ENCODE measurements around the gene TPK1. TPM values are rescaled to one million over a fixed set of nuclear protein-coding genes. Genes with fewer than 3 reads are reported as not detected.

Gene TPK1
- total RNA-seq, 1 donor from 2014 or later, result 4.0 TPM

DNA sequence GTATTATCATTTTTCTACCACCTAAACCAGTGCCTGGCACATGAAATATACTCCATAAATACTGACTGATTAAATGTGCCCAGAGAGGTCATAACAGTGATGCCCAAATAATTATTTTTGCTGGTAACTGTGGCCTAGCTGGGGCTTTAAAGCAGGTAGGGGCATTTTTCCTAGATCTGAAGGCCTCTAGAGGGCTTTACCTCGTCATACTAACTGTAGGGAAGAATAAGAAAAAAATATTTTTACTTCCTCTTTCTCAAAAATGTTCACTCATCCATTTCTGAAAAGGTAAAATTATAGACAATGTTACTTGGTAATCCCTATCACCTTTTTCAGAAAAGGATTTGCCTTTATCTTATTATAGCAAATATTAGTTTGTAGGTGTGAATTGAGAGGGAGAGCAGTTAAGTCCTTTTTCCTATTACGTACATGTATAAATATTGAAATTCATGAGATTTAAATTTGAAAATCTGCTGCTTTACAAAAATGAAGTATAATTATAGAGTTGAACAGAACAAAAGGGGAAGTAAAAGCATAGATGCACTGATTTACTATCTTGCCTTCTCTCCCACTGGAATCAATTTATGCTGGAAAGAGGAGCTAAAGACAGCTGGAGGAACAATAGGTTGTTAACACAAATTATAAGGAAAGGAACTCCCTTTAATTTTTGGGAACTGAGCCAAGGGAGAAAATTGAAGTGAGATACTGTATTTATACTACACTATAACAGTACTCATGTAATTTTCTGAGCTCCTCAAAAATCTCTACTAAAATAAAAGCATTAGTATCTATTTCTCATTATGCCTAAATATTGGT is 360.8 kb downstream of the TPK1 start:
- H3K27me3 Mint-ChIP-seq (ENCODE audit: low read depth), result no peaks in the 10 kb centered on the region
- no peak overlapping the region for H3K4me3 Mint-ChIP-seq
- H3K36me3 Mint-ChIP-seq (ENCODE audit: low read depth), result no peaks in the 10 kb centered on the region
- no peak for DNase-seq (ENCODE audit: low read depth, low spot score)
- no peak overlapping the region for H3K27ac Mint-ChIP-seq (ENCODE audit: unreplicated experiment)
- TF ChIP-seq, protein P1, sequence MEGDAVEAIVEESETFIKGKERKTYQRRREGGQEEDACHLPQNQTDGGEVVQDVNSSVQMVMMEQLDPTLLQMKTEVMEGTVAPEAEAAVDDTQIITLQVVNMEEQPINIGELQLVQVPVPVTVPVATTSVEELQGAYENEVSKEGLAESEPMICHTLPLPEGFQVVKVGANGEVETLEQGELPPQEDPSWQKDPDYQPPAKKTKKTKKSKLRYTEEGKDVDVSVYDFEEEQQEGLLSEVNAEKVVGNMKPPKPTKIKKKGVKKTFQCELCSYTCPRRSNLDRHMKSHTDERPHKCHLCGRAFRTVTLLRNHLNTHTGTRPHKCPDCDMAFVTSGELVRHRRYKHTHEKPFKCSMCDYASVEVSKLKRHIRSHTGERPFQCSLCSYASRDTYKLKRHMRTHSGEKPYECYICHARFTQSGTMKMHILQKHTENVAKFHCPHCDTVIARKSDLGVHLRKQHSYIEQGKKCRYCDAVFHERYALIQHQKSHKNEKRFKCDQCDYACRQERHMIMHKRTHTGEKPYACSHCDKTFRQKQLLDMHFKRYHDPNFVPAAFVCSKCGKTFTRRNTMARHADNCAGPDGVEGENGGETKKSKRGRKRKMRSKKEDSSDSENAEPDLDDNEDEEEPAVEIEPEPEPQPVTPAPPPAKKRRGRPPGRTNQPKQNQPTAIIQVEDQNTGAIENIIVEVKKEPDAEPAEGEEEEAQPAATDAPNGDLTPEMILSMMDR (conservative IDR thresholded peaks at IDR 0.05), result no peak
- no peaks in the 10 kb centered on the region for H3K9me3 Mint-ChIP-seq
- no peaks in the 10 kb centered on the region for H3K4me1 Mint-ChIP-seq

DNA sequence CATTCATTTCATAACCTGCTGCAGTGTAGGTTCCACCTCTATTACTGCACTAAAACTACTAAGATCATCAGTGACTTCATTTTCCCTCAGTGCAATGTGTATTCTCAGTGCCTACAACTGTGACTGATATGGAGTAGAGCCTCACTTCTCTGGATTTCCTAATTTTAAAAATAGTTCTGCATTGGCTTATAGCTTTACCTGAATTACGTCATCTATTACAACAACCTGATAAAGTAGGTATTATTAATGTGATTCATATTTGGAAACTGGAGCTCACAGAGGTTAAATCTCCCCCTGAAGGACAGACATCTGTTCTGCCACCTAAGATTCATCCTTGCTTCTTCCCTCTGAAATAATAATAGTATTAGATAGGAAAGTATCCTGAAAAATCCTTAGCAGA is 361.5 kb downstream of the TPK1 start:
- no peak overlapping the region for H3K27ac Mint-ChIP-seq (ENCODE audit: unreplicated experiment)
- TF ChIP-seq, protein P1 (conservative IDR thresholded peaks at IDR 0.05), result no peak
- no peaks in the 10 kb centered on the region for H3K27me3 Mint-ChIP-seq (ENCODE audit: low read depth)
- no peak for DNase-seq (ENCODE audit: low read depth, low spot score)
- no peak overlapping the region for H3K4me3 Mint-ChIP-seq
- H3K36me3 Mint-ChIP-seq (ENCODE audit: low read depth), result no peaks in the 10 kb centered on the region
- H3K9me3 Mint-ChIP-seq, result no peaks in the 10 kb centered on the region
- no peaks in the 10 kb centered on the region for H3K4me1 Mint-ChIP-seq

DNA sequence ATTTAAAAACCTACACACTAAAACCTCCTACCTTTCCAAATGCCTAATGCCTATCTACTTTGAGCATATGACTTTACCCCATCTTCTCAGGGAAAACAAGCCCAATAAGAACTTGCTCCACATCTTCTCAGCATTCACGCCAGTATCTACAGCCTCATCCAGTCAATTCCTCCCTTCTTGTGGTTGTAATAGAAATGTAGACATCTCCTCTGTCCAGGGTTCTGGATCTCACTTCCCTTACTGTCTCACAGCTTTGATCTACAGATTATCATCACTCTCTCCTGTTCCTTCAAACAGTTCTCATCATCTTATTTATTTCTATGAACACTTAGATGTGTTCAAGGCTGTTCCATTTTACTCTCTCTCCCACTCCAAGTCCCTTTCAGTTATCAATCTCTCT is 361.9 kb downstream of the TPK1 start:
- no peaks in the 10 kb centered on the region for H3K36me3 Mint-ChIP-seq (ENCODE audit: low read depth)
- TF ChIP-seq, protein P1 (conservative IDR thresholded peaks at IDR 0.05), result no peak
- DNase-seq (ENCODE audit: low read depth, low spot score), result no peak
- no peaks in the 10 kb centered on the region for H3K4me1 Mint-ChIP-seq
- no peak overlapping the region for H3K27ac Mint-ChIP-seq (ENCODE audit: unreplicated experiment)
- H3K27me3 Mint-ChIP-seq (ENCODE audit: low read depth), result no peaks in the 10 kb centered on the region
- H3K9me3 Mint-ChIP-seq, result no peaks in the 10 kb centered on the region
- no peak overlapping the region for H3K4me3 Mint-ChIP-seq

DNA sequence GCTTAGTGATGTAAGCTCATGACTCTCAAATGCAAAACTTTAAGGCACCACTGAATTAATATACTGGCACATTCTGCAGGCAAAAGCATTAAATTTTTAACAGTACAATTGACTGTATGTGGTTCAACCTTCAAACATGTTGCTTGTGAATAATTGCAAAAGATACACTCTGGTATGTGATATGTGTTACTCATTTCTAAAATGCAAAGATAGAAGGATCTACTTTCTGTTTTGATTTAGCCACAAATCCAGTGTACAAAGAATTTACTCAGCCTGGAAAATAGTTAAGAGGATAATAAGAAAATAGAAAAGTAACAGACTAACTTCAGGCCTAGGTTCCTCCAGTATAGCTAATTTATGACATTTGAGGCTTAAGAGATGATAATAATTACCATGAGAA is 365.8 kb downstream of the TPK1 start:
- DNase-seq (ENCODE audit: low read depth, low spot score), result no peak
- no peaks in the 10 kb centered on the region for H3K27me3 Mint-ChIP-seq (ENCODE audit: low read depth)
- no peak overlapping the region for H3K4me3 Mint-ChIP-seq
- H3K27ac Mint-ChIP-seq (ENCODE audit: unreplicated experiment), result no peak overlapping the region
- H3K9me3 Mint-ChIP-seq, result no peaks in the 10 kb centered on the region
- no peaks in the 10 kb centered on the region for H3K36me3 Mint-ChIP-seq (ENCODE audit: low read depth)
- TF ChIP-seq, protein P1 (conservative IDR thresholded peaks at IDR 0.05), result no peak
- no peaks in the 10 kb centered on the region for H3K4me1 Mint-ChIP-seq

DNA sequence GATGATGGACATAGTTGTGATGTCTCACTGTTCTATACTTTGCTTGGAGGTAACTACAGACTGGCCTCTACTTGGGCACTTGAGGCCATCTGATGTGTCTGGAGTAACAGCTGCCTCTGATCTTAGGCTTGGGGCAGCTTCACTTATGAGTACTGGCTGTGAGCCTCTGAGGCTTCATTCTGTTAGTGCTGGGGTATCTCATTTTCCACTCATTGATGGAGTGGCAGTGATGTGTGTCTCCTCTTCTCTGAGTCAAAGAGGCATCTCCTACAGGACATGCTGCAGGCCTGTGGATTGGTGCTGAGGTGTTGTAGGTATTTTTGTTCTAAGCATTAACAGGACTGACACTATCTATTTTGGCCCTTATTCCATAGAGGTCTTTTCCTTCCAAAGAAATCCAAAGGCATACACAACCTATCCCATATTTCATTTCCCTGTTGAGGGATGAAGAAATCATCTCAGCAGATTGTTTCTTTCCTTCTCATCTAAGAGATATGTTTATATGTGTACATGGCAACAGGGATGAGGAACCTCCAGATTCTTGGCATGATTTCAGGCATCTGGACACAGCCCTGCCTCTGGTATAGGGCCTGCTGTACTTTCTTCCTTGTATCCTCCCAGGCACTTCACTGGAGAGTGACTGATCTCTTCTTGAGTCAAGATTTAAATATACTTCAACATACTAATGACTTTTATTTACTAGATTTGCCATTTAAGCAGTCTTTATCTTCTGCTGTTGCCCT is 366.7 kb downstream of the TPK1 start:
- H3K9me3 Mint-ChIP-seq, result no peaks in the 10 kb centered on the region
- no peak overlapping the region for H3K4me3 Mint-ChIP-seq
- TF ChIP-seq, protein P1 (conservative IDR thresholded peaks at IDR 0.05), result no peak
- no peaks in the 10 kb centered on the region for H3K27me3 Mint-ChIP-seq (ENCODE audit: low read depth)
- no peaks in the 10 kb centered on the region for H3K36me3 Mint-ChIP-seq (ENCODE audit: low read depth)
- DNase-seq (ENCODE audit: low read depth, low spot score), result no peak
- H3K27ac Mint-ChIP-seq (ENCODE audit: unreplicated experiment), result no peak overlapping the region
- H3K4me1 Mint-ChIP-seq, result no peaks in the 10 kb centered on the region
